Glutamatergic neuron (in vitro differentiated cells): Measurements from ENCODE around the gene PTDSS2. TPM values are rescaled to one million over a fixed set of nuclear protein-coding genes. Genes with fewer than 3 reads are reported as not detected.

ENCODE experiments used
- DNase-seq: peaks from one replicate; pipeline ENCODE4 v3.0.0; 2022
- H3K27ac Mint-ChIP-seq: one replicate; pipeline ENCODE4 v1.8.0; 2020; ENCODE audit warnings: mild to moderate bottlenecking, mixed read lengths, inconsistent platforms; ENCODE audit not compliant: unreplicated experiment
- H3K27me3 Mint-ChIP-seq: one replicate; pipeline ENCODE4 v1.8.0; 2020; ENCODE audit warnings: mild to moderate bottlenecking, moderate library complexity, mixed read lengths, inconsistent platforms; ENCODE audit not compliant: unreplicated experiment
- H3K36me3 Mint-ChIP-seq: one replicate; pipeline ENCODE4 v1.8.0; 2020; ENCODE audit warnings: mild to moderate bottlenecking, mixed read lengths, inconsistent platforms; ENCODE audit not compliant: unreplicated experiment
- H3K4me1 Mint-ChIP-seq: one replicate; pipeline ENCODE4 v1.8.0; 2020; ENCODE audit warnings: mild to moderate bottlenecking, low read depth, mixed read lengths, inconsistent platforms; ENCODE audit not compliant: unreplicated experiment
- H3K4me3 Mint-ChIP-seq: one replicate; pipeline ENCODE4 v1.8.0; 2020; ENCODE audit warnings: mild to moderate bottlenecking, mixed read lengths, inconsistent platforms; ENCODE audit not compliant: unreplicated experiment
- H3K9me3 Mint-ChIP-seq: one replicate; pipeline ENCODE4 v1.8.0; 2020; ENCODE audit warnings: mild to moderate bottlenecking, moderate library complexity, mixed read lengths, inconsistent platforms; ENCODE audit not compliant: unreplicated experiment
- total RNA-seq: library from RNA; stranded (reverse); fragmentation: NEBNext Ultra II Directional; extraction: Animal tissue kit (Norgen Biotek cat#: 25700); gene quantifications from one replicate; pipeline ENCODE4 v1.2.1, GENCODE V29; 2021; ENCODE audit not compliant: unreplicated experiment
- TF ChIP-seq, protein P1 (sequence below): fragments of 200-600 bp; sonication (generic); IDR thresholded peaks from one replicate; pipeline ENCODE4 v1.5.0; 2021; ENCODE audit not compliant: partially characterized antibody, unreplicated experiment

Gene PTDSS2
- total RNA-seq, 1 donor from 2014 or later: 123 TPM

DNA sequence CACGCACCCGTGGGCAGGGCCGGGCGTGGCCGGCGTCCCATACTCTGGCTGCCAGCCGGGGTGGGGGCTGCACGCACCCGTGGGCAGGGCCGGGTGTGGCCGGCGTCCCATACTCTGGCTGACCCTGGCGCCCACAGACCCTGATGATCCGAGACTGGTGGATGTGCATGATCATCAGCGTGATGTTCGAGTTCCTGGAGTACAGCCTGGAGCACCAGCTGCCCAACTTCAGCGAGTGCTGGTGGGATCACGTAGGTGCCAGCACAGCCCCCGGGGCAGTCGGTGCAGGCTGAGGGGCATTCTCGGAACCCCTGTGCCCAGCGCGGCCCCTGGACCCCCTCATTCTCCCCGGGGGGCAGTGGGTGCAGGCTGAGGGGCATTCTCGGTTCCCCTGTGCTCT is 38.0 kb downstream of the PTDSS2 start:
- no peak for DNase-seq
- peaks cover 10% of the 10 kb centered on the region for H3K9me3 Mint-ChIP-seq
- H3K36me3 Mint-ChIP-seq: peaks cover 12% of the 10 kb centered on the region
- TF ChIP-seq, protein P1, sequence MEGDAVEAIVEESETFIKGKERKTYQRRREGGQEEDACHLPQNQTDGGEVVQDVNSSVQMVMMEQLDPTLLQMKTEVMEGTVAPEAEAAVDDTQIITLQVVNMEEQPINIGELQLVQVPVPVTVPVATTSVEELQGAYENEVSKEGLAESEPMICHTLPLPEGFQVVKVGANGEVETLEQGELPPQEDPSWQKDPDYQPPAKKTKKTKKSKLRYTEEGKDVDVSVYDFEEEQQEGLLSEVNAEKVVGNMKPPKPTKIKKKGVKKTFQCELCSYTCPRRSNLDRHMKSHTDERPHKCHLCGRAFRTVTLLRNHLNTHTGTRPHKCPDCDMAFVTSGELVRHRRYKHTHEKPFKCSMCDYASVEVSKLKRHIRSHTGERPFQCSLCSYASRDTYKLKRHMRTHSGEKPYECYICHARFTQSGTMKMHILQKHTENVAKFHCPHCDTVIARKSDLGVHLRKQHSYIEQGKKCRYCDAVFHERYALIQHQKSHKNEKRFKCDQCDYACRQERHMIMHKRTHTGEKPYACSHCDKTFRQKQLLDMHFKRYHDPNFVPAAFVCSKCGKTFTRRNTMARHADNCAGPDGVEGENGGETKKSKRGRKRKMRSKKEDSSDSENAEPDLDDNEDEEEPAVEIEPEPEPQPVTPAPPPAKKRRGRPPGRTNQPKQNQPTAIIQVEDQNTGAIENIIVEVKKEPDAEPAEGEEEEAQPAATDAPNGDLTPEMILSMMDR: no peak
- H3K4me1 Mint-ChIP-seq: no peaks in the 10 kb centered on the region
- no peak overlapping the region for H3K27ac Mint-ChIP-seq
- H3K4me3 Mint-ChIP-seq: no peak overlapping the region
- H3K27me3 Mint-ChIP-seq: peaks cover 6% of the 10 kb centered on the region

DNA sequence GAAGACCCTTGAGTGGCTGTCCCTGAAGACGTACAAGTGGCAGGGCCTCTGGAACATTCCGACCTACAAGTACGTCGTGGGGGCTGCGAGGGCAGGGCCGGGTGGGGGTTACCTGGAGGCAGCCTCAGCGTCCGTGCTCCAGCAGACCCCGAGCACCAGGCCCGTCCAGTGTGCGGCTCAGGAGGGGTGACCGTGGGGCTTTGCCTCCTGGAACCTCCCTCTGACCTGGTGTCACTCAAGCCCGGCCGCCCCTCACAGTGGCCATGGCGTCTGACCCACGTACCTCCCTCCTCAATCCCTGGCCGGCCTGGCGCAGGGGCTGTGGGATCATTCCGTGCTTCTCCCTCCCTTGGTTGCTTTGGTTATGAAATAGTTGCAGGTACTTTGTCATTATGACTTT is 38.5 kb downstream of the PTDSS2 start:
- Mint-ChIP-seq H3K36me3 (peaks cover 7% of the 10 kb centered on the region), H3K27ac (no peak overlapping the region)

DNA sequence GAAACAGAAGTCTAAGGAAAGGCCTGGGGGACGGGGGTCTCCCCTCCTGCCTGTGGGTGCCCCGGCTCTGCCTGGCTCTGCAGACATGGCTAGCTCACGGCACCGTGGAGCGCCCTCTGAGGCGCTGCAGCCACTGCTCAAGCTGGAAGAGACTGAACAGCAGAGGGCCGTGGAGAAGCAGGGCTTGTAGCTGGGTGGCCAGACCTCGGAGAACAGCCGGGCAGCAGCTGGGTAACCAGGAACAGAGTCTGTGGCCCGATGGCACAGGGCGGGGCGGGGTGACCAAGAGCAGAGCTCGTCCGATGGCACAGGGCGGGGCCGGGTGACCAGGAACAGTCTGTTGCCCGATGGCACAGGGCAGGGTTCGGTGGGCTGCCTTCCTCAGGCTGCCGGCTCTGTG is 38.9 kb downstream of the PTDSS2 start:
- no peaks in the 10 kb centered on the region for H3K4me1 Mint-ChIP-seq
- H3K9me3 Mint-ChIP-seq: peaks cover 6% of the 10 kb centered on the region
- H3K27me3 Mint-ChIP-seq: peaks cover 7% of the 10 kb centered on the region
- no peak overlapping the region for H3K27ac Mint-ChIP-seq
- H3K4me3 Mint-ChIP-seq: no peak overlapping the region
- DNase-seq: no peak
- TF ChIP-seq, protein P1: no peak
- H3K36me3 Mint-ChIP-seq: peaks cover 3% of the 10 kb centered on the region

More for the DNA sequence above, 38.5 kb downstream of the PTDSS2 start:
- H3K27me3 Mint-ChIP-seq: peaks cover 7% of the 10 kb centered on the region
- peaks cover 9% of the 10 kb centered on the region for H3K9me3 Mint-ChIP-seq
- H3K4me1 Mint-ChIP-seq: no peaks in the 10 kb centered on the region
- TF ChIP-seq, protein P1: no peak
- no peak for DNase-seq
- no peak overlapping the region for H3K4me3 Mint-ChIP-seq

DNA sequence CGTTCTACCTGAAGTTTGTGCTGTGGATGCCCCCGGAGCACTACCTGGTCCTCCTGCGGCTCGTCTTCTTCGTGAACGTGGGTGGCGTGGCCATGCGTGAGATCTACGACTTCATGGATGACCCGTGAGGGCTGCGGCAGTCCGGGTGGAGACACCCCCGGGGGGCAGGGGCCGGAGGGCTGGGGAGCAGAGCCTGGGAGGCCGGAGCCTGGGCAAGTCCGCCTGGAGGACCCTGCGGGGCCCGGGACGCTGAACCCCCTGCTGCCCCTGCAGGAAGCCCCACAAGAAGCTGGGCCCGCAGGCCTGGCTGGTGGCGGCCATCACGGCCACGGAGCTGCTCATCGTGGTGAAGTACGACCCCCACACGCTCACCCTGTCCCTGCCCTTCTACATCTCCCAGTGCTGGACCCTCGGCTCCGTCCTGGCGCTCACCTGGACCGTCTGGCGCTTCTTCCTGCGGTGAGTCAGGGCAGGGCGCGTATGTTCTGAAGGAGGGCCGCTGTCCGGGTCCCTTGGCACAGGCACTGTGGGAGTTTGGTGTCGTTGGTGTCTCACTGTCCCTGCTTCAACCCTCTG is 39.6 kb downstream of the PTDSS2 start:
- peaks cover 9% of the 10 kb centered on the region for H3K27me3 Mint-ChIP-seq
- no peaks in the 10 kb centered on the region for H3K9me3 Mint-ChIP-seq
- H3K4me1 Mint-ChIP-seq: no peaks in the 10 kb centered on the region
- no peak overlapping the region for H3K27ac Mint-ChIP-seq
- no peak for DNase-seq
- TF ChIP-seq, protein P1: no peak
- H3K4me3 Mint-ChIP-seq: no peak overlapping the region
- H3K36me3 Mint-ChIP-seq: no peaks in the 10 kb centered on the region

DNA sequence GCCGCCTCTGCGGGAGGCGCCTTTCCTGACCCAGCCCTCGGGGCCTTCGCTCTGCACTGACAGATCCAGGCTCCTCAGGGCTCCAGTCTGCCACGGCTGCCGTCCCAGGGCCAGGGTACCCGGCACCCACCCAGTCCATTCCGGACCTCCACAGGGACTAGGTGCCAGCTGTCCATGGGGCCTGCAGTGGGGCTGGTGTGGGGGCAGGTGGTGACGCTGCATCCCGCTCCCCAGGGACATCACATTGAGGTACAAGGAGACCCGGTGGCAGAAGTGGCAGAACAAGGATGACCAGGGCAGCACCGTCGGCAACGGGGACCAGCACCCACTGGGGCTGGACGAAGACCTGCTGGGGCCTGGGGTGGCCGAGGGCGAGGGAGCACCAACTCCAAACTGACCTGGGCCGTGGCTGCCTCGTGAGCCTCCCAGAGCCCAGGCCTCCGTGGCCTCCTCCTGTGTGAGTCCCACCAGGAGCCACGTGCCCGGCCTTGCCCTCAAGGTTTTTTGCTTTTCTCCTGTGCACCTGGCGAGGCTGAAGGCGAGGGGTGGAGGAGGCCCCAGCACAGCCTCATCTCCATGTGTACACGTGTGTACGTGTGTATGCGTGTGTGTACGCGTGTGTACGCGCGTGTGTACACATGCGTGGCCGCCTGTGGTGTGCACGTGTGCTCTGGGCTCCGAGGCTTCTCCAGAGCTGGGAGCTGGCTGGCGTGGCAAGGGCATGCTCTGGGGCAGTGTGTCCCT is 40.3 kb downstream of the PTDSS2 start:
- TF ChIP-seq, protein P1: no peak
- Mint-ChIP-seq H3K36me3 (no peaks in the 10 kb centered on the region), H3K4me3 (no peak overlapping the region), H3K4me1 (no peaks in the 10 kb centered on the region), H3K9me3 (no peaks in the 10 kb centered on the region), H3K27me3 (peaks cover 9% of the 10 kb centered on the region), H3K27ac (no peak overlapping the region)
- DNase-seq: no peak
